HG03342 (cell line): ENCODE data around the gene PLXDC1.
"Not testable (repeated sequence)": the region's sequence is repeated elsewhere in the genome, so short reads cannot be mapped to it uniquely, and the experiment has no call there.

ENCODE experiments used
- ATAC-seq: cut with Tn5 transposase; IDR thresholded peaks from one replicate; pipeline ENCODE4 v1.9.1; 2021; ENCODE audit warnings: mild to moderate bottlenecking, moderate library complexity; ENCODE audit not compliant: unreplicated experiment

PLXDC1 gene

DNA sequence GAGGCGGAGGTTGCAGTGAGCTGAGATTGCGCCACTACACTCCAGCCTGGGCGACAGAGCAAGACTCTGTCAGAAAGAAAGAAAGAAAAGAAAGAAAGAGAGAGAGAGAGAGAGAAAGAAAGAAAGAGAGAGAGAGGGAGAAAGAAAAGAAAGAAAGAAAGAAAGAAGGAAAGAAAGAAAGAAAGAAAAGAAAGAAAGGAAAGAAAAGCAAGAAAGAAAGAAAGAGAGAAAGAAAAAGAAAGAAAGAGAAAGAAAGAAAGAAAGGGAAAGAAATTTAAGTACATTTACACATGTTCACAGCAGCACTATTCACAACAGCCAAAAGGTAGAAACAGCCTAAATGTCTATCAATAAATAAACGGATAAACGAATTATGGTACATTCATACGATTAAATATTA is 21.9 kb downstream of the PLXDC1 start:
- not testable (repeated sequence) for ATAC-seq

DNA sequence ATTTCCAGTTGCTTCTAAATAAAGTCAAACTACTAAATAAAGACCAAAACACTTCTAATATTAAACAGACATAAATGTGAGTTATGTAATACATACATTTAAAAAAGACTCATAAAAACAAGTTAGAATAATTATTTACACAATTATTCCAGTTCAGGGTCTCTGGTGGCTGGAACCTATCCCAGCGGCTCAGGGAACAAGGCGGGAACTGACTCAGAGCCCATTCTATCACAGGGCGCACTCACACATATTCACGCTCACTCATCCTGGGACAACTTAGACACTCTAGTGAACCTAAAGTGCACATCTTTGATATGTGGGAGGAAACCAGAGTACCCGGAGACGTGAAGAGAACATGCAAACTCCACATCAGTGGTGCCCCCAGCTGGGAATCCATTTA is 25.0 kb downstream of the PLXDC1 start:
- no peak for ATAC-seq

GRCh38 chr17:39125143-39125875 is 26.1 kb downstream of the PLXDC1 start:
- no peak for ATAC-seq

DNA sequence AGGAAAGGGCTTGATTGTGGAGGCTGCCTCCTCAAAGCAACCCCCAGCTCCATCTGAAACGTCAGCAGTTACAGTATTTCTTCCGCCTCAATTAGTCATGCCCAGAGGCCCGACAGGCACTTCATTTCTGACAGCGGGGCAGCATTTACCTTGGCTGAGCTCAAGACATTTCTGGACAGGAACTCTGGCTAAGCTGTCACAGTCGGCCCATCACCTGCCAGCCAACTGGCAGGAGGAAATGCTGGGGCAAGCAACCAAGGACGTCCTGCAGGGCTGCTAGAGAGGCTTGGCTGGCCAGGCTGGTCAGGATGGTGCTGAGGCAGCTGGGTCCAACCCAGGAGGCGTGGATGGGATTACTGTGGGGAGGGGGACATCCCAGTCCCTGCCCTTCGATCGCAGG is 27.8 kb downstream of the PLXDC1 start:
- ATAC-seq, result no peak

- no peak for ATAC-seq
These were observed 28.4 kb downstream of the PLXDC1 start for GRCh38 chr17:39122991-39123390.

- ATAC-seq, result not testable (repeated sequence)
These were observed 29.5 kb downstream of the PLXDC1 start for GRCh38 chr17:39121919-39122318.

DNA sequence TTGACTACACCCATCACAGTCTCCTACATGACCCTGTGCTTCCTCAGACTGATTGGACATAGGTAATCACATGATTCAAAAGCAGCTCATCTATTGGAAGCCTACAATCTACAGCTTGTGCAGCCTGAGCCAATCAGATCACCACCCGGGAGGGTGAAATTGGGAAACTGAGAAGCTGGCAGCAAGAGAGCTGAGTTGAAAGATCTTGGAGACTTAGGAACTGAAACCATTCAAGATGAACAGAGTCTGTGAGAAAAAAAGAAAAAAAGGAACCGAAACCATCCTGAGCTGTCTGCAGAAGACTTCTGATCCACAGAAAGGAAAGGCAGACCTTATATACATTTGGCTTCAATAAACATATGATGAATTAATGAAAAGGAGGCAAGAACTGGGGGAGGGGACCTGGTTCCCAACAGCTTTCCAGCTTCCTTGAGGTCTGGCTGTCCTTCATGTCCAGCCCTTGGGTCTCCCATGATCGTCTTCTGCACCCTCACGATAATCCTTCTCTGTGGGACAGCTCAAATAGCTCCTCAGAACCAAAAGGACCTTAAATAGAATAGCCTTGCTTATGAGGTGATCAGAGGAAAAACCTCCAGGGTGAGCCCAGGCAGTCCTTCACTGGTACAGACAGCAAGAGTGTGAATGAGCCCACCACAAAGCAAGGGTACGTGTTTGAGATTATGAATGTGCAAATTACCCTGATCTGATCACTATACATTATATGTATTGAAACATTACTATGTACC is 32.6 kb downstream of the PLXDC1 start:
- no peak for ATAC-seq

- no peak for ATAC-seq
These were observed 35.2 kb downstream of the PLXDC1 start for GRCh38 chr17:39116224-39116623.

GRCh38 chr17:39115135-39115534 is 36.3 kb downstream of the PLXDC1 start:
- no peak for ATAC-seq

DNA sequence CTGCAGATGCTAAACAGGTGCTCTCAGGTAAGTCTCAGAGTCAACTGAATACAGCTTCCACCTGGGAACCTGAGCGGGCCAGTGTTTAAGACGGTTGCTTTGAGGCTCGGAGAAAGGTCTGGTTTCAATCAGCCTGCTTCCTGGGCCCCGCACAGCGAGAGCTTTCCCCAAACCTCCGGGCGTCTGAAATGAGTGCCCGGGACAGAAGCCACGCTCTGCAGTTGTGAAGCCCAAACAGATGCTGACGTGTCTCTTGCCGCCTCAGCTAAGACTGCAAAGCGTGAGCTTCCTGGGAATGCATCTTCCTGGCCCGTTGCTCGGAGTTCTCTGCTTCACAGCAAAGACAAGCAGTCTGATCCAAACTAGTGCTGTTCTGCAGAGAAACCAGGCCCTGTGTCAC is 36.7 kb downstream of the PLXDC1 start:
- no peak for ATAC-seq

- no peak for ATAC-seq
These were observed 37.6 kb downstream of the PLXDC1 start for GRCh38 chr17:39113871-39114270.

DNA sequence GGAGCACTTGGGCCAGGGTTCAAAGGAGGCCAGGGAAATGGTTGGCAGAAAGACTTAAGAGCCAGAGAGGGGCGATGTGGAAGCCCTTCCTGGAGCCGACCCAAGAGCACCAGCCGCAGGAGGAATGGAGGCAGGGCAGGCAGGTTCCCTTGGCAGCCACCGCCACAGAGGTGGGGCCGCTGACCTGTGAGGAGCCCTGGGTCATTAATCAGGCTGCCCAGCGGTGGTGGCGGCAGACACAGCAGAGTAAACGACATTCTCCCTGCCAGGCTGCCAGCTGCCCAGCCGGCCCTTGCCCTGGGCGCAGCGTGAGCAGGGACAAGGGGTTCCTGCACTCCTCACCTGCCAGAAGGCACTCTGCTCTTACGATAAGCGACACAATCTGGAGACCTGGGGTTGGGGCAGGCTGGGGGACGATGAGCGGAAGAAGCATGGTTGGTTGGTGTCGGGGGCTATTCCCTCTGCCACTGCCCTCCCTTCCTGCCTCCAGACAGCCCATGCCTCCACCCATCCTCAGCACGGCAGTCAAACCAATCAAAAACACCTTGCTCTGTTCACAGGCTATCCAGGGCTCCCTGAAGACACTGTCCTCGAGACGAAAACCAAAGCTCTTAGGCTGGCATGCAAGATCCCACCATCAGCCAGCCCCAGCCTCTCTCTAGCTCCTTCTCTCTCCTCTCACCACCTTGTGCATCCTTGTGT is 40.9 kb downstream of the PLXDC1 start:
- ATAC-seq, result no peak

DNA sequence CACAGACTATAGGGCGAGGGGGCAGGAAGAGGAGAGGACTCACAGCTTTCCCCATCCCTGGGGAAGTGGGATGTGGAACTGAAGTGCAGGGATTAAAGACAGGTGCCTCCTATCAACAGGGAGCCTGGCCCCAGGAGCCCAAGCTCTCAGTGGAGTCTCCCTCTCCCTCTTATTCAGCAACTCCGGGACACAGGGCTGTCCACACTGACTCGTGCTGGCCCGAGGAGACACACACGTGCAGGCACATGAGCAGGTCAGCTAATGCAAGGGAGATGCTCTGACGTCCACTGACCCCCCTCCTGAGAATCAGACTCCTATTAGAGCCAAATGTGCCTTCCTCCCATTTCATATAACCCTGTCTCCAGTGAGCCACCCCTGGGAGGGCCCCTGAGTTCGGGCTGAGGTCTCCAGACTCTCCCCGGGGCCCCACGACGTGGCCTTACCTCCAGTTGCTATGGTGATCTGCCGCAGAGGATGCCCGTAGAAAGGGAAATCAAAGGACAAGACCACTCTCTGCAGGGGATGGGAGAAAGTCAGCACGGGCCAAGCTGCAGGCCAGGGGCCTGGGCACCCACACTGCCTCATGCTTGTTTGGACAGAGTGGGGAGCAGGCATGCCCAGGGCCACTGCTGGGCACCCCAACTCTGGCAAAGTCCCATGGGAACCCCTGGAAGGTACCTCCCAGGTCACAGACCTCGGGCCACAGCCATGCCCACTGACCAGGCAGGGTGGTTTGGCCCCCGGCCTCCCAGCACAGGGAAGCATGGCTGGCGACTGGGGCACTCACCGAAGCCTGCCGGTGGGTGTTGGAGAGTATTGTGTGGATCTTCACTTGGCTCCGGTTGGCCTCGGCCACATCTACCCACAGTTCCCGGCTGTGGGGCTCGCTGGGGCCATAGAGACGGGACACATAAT is 42.7 kb downstream of the PLXDC1 start:
- ATAC-seq, result no peak

DNA sequence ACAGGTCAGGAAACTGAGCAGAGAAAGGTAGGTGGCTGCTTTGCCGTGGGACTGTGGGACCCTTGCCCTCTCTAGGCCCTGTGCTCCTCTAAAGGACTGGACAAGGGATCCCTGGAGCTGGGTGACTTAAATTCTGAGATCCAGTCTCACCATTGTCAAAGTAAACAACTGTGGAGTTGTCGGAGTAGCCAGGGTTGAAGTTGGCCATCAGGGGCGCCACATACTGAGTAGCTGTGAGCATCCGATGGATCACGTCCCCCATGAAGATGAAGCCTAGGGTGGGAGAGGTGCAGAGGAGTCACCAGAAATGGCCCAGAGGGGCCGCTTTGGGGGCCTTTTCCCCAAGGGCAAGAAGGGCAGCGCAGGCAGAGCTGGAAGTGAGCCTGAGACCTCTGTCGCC is 43.5 kb downstream of the PLXDC1 start:
- ATAC-seq, result no peak

DNA sequence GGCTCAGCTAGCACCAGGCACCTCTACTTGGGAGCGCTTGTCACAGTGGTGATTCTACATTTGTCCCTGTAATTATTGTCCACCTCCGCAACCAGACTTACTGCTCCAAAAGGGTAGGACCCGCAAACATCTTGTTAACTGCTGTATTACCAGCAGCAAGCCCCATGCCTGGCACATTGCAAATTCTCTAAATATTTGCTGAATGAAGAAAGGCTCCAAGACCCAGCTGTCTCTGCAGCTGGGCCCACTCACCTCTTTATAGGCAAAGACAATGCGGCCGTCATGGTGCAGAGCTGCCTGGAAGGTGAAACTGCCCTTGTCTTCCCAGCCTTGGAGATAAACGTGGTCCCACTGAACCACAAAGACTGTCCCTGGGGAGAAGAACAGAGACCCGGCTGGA is 44.3 kb downstream of the PLXDC1 start:
- ATAC-seq, result no peak

DNA sequence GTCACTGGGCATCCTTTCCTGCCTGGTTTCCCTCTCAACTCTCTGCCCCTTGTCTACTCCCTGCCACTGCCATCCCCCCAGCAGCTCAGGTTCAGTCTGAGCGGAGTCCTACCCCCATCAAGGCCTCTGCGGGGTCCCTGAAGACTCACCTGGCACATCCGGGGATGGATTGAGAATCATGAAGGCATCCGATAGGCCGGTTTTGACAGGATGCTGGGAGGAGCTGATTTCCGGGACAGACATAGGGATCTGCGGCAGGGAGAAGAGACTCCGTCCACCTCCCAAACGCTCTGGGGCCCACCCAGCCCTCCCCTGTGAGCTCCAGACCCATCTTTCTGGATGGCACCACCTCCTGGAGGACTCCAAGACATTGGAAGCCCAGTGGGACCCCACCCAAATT is 45.7 kb downstream of the PLXDC1 start:
- no peak for ATAC-seq

- no peak for ATAC-seq
These were observed 46.8 kb downstream of the PLXDC1 start for GRCh38 chr17:39104657-39105056.

DNA sequence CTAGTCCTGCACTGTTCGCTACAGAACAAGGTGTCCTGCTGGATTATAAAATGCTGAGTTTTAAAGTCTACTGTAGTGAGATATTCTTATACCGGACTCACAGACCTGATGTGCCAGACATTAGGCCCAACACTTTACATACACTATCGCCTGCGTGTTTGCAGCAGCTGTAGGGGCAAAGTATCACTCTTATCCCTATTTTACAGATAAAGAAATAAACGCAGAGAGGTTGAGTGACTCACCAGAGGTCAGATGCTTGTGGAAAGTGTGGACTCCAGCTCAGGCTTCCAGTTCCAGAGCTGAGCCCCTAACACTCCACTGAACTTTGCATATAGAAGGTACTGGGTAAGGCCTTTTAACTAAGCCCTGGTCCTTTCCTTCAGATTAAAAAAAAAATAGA is 47.4 kb downstream of the PLXDC1 start:
- ATAC-seq, result no peak

- ATAC-seq, result no peak
These were observed 50.3 kb downstream of the PLXDC1 start for GRCh38 chr17:39101091-39101490.

GRCh38 chr17:39100530-39100929 is 50.9 kb downstream of the PLXDC1 start:
- ATAC-seq, result no peak
